K562 (cell line): ENCODE data around the gene SEMA5A. TPM values are rescaled to one million over a fixed set of nuclear protein-coding genes. Genes with fewer than 3 reads are reported as not detected.

Source experiments
- ATAC-seq: fragments of 200-7000 bp; cut with Tn5 transposase; 3 replicates; pipeline ENCODE4 v1.9.1; 2020; ENCODE audit warnings: moderate library complexity
- BruUV-seq: library from RNA; stranded (reverse); fragments of 400-500 nt; replicated peaks from 2 replicates; lab custom pipeline; 2021; lab: Mats Ljungman, UMichigan
- CTCF ChIA-PET: fragments of 300-600 bp; formaldehyde crosslinking; extraction: SDS; loops from one replicate; lab custom pipeline; 2021; ENCODE audit warnings: low intra/inter-chr PET ratio; lab: Yijun Ruan, JAX
- POLR2A ChIA-PET: fragments of 300-600, 350-650 bp; sonication (Branson Sonifier 250); formaldehyde crosslinking; extraction: SDS; loops from one replicate; lab custom pipeline; 2021; ENCODE audit warnings: antibody characterized with exemption, inconsistent platforms; lab: Yijun Ruan, JAX
- DNase-seq, 4 experiments: peaks; one replicate each; pipeline versions ENCODE4 v3.0.0 to v3.0.0-alpha.2; 2011 to 2018; ENCODE audit warnings: low spot score in 3 of 4, mixed read lengths in 3 of 4; ENCODE audit errors: extremely low read depth in 1 of 4
- FAIRE-seq: peaks from 2 replicates; lab custom pipeline; 2011; peaks lifted over from hg19 to GRCh38; lab: Jason Lieb, UNC
- H2AFZ ChIP-seq: 2 replicates; pipeline ENCODE4 v1.6.0; 2011; ENCODE audit warnings: low read depth, low read length, control low read depth, inconsistent platforms
- H3K27ac ChIP-seq: fragments of 200-600 bp; 3 replicates; pipeline ENCODE4 v1.8.0; 2011; ENCODE audit warnings: low read depth, mild to moderate bottlenecking, control low read depth, inconsistent platforms, low read length, moderate library complexity, mixed read lengths; ENCODE audit errors: extremely low read depth
- H3K27me3 ChIP-seq, 2 experiments: fragments of 300-600 bp in 1 of 2; 2 replicates in 1 of 2; 3 replicates in 1 of 2; pipeline versions ENCODE4 v1.6.0 to v1.8.0; 2011; ENCODE audit warnings: inconsistent platforms in 2 of 2, low read length in 2 of 2, mild to moderate bottlenecking in 1 of 2, mixed read lengths in 1 of 2, moderate library complexity in 1 of 2; ENCODE audit not compliant: control insufficient read depth in 2 of 2, insufficient read depth in 2 of 2
- H3K36me3 ChIP-seq: fragments of 300-600 bp; 3 replicates; pipeline ENCODE4 v1.8.0; 2011; ENCODE audit warnings: mild to moderate bottlenecking, low read length, inconsistent platforms; ENCODE audit not compliant: control insufficient read depth, insufficient read depth
- H3K4me1 ChIP-seq, 2 experiments: fragments of 200-600 bp in 1 of 2; replicated peaks in 1 of 2; 2 replicates in 1 of 2; 3 replicates in 1 of 2; pipeline versions ENCODE4 v1.5.1 to v1.8.0; 2011; ENCODE audit warnings: inconsistent platforms in 2 of 2, low read length in 2 of 2, mild to moderate bottlenecking in 1 of 2, mixed read lengths in 1 of 2, moderate library complexity in 1 of 2; ENCODE audit not compliant: control insufficient read depth in 2 of 2, insufficient read depth in 2 of 2
- H3K4me2 ChIP-seq: 2 replicates; pipeline ENCODE4 v1.6.1; 2011; ENCODE audit warnings: low read length, control low read depth, inconsistent platforms, mixed read lengths; ENCODE audit not compliant: insufficient read depth
- H3K4me3 ChIP-seq: fragments of 200-600 bp; sonication (generic), shearing (Covaris generic); 2 replicates; pipeline ENCODE4 v1.5.1; 2016; ENCODE audit warnings: control low read depth, inconsistent platforms
- H3K79me2 ChIP-seq: fragments of 200-600 bp; 3 replicates; pipeline ENCODE4 v1.8.0; 2011; ENCODE audit warnings: low read length, inconsistent platforms; ENCODE audit not compliant: control insufficient read depth, insufficient read depth
- H3K9ac ChIP-seq, 2 experiments: 2 replicates each; pipeline versions ENCODE4 v1.6.0 to v1.6.1; 2011; ENCODE audit warnings: low read depth in 2 of 2, low read length in 2 of 2, control low read depth in 1 of 2, inconsistent platforms in 1 of 2, mild to moderate bottlenecking in 1 of 2, mixed read lengths in 1 of 2; ENCODE audit not compliant: insufficient read depth in 1 of 2
- H3K9me1 ChIP-seq: one replicate; pipeline ENCODE4 v1.6.0; 2011; ENCODE audit warnings: inconsistent platforms, mild to moderate bottlenecking, low read length, moderate library complexity; ENCODE audit not compliant: control insufficient read depth, insufficient read depth
- H3K9me3 ChIP-seq: replicated peaks from 2 replicates; pipeline ENCODE4 v1.5.1; 2011; ENCODE audit warnings: low read depth, low read length, inconsistent platforms; ENCODE audit not compliant: control insufficient read depth, insufficient read depth
- H4K20me1 ChIP-seq: replicated peaks from 2 replicates; pipeline ENCODE4 v1.6.1; 2011; ENCODE audit warnings: low read length, inconsistent platforms, mixed read lengths; ENCODE audit not compliant: control insufficient read depth, insufficient read depth
- CHD2 ChIP-seq: IDR thresholded peaks from 2 replicates; pipeline ENCODE4 v1.6.1; 2011; ENCODE audit warnings: low read depth, low read length
- ELF1 ChIP-seq: fragments of 200-800 bp; sonication (Bioruptor generic); IDR thresholded peaks from 2 replicates; pipeline ENCODE4 v1.6.1; 2016; ENCODE audit warnings: missing genetic modification characterization, missing compliant biosample characterization
- KDM4B ChIP-seq, 2 experiments: fragments of 450-650 bp in 1 of 2; sonication (generic) in 1 of 2; IDR thresholded peaks; 2 replicates each; pipeline ENCODE4 v1.6.1; 2016 to 2017; ENCODE audit warnings: borderline replicate concordance in 2 of 2, antibody characterized with exemption in 1 of 2, low read depth in 1 of 2, mild to moderate bottlenecking in 1 of 2
- MTA1 ChIP-seq: fragments of 450-650 bp; IDR thresholded peaks from 2 replicates; pipeline ENCODE4 v1.6.1; 2017; ENCODE audit warnings: borderline replicate concordance
- RAD21 ChIP-seq, 2 experiments: fragments of 250-450 bp in 1 of 2; fragments of 450-650 bp in 1 of 2; sonication (Bioruptor Pico) in 1 of 2; formaldehyde crosslinking in 1 of 2; IDR thresholded peaks in 1 of 2; conservative IDR thresholded peaks in 1 of 2; 2 replicates each; pipeline versions ENCODE4 v1.4.0 to v1.8.0; 2020 to 2022; ENCODE audit warnings: mild to moderate bottlenecking in 2 of 2, moderate library complexity in 1 of 2
- TCF3 ChIP-seq: sonication (generic); formaldehyde crosslinking; IDR thresholded peaks from 2 replicates; pipeline ENCODE4 v1.4.0; 2020; ENCODE audit warnings: mild to moderate bottlenecking, missing genetic modification reagents
- ZC3H8 ChIP-seq: fragments of 450-650 bp; IDR thresholded peaks from 2 replicates; pipeline ENCODE4 v1.6.1; 2017
- WGBS: fragments of 100-300 bp; shearing (Covaris generic); methylation state at CpG from one replicate; pipeline ENCODE4 v1.1.6; 2016; ENCODE audit warnings: low coverage, mixed read lengths; ENCODE audit not compliant: insufficient coverage; ENCODE audit errors: missing lambda C conversion rate; 5-methylcytosine and 5-hydroxymethylcytosine counted together
- in situ Hi-C: fragments of 300-500 bp; cut with MboI; formaldehyde crosslinking; loops from 4 replicates; pipeline ENCODE4 v1.15.0; 2018; ENCODE audit warnings: inconsistent platforms, mixed read lengths
- intact Hi-C: fragments of 100-400 bp; cut with micrococcal nuclease; formaldehyde crosslinking; loops from 2 replicates; pipeline ENCODE4 v1.14.2; 2022
- polyA plus RNA-seq, 8 experiments: library from polyadenylated mRNA; depleted of rRNA in 4 of 8; stranded (reverse) in 5 of 8; unstranded in 3 of 8; fragments of >200 nt; fragmentation: Nextera tagmentation in 2 of 8; fragmentation: Illumina TruSeq in 1 of 8; extraction: Ambion mirVana in 2 of 8; extraction: Trizol in 1 of 8; gene quantifications; 2 replicates each; pipeline versions ENCODE4 v1.2.1 to v1.2.3, GENCODE V29; 2011 to 2014; ENCODE audit warnings: inconsistent platforms in 1 of 8, missing spikeins in 1 of 8
- total RNA-seq, 7 experiments: library from RNA; depleted of rRNA in 6 of 7; stranded (reverse); fragments of >200 nt in 6 of 7; fragmentation: Illumina TruSeq in 2 of 7; extraction: Trizol in 2 of 7; gene quantifications; 2 replicates each; pipeline versions ENCODE4 v1.2.1 to v1.2.3, GENCODE V29; 2011 to 2021; ENCODE audit warnings: low replicate concordance in 1 of 7
- TF ChIP-seq, protein P1 (sequence below), 2 experiments: fragments of 450-650 bp in 1 of 2; sonication (generic) in 1 of 2; formaldehyde crosslinking in 1 of 2; IDR thresholded peaks; 2 replicates each; pipeline versions ENCODE4 v1.7.1 to v1.9.0; 2016 to 2022; ENCODE audit warnings: inconsistent platforms in 1 of 2, mild to moderate bottlenecking in 1 of 2, missing genetic modification reagents in 1 of 2

The SEMA5A gene
- total and polyA plus RNA-seq, 9 of the 15 experiments (the other 6 are each of a cell fraction or from before 2014, with no cell fraction given): 0.02 TPM; not detected in 8

GRCh38 chr5:9567039-9567438, 21.2 kb upstream of the SEMA5A start:
- CTCF ChIA-PET: no interaction called here
- no peak overlapping the region for H2AFZ ChIP-seq
- intact Hi-C loops (no loop called here), in situ Hi-C loops (no loop called here)
- BruUV-seq: no TSS peak
- no peaks in the 10 kb centered on the region for H3K27me3 ChIP-seq
- no peaks in the 10 kb centered on the region for H3K9me1 ChIP-seq
- no peaks in the 10 kb centered on the region for H3K79me2 ChIP-seq
- no peaks in the 10 kb centered on the region for H4K20me1 ChIP-seq
- H3K4me3 ChIP-seq: no peak overlapping the region
- POLR2A ChIA-PET: interaction anchor here (1.5 kb wide), 1 partner anchor 19 kb away, joined by 3 read pairs; no protein-coding TSS in a partner anchor
- ATAC-seq (no peak), DNase-seq (no peak), FAIRE-seq (no peak)
- H3K4me1 ChIP-seq: no peaks in the 10 kb centered on the region
- no peak overlapping the region for H3K9ac ChIP-seq
- no peak overlapping the region for H3K27ac ChIP-seq
- TF ChIP-seq TCF3 (CRISPR knock-in tag) (no peak), CHD2 (no peak), MTA1 (no peak)
- no peak overlapping the region for H3K4me2 ChIP-seq
- no peaks in the 10 kb centered on the region for H3K36me3 ChIP-seq
- no peaks in the 10 kb centered on the region for H3K9me3 ChIP-seq

DNA sequence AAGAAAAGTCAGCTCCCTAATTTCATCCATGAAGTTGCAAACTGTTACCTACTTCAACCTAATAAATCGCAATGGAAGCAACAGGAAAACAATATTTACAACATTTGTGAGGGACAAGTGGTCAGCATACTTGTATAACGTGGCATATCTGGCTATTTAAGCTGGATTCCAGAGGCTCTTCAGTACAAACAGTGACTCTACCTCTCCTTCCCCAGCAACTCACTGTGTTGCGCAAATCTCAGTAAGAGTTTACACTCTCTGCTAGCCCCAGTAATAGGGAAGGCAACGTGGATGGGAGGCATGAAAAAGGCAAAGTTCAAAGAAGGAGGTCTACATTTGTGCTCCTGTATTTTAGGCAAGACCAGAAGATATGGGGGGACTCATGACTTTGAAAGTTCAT, 18.9 kb upstream of the SEMA5A start:
- Histone ChIP-seq H3K27me3 (no peaks in the 10 kb centered on the region), H3K79me2 (no peaks in the 10 kb centered on the region), H3K36me3 (no peaks in the 10 kb centered on the region), H4K20me1 (no peaks in the 10 kb centered on the region), H3K4me3 (no peak overlapping the region), H3K9me1 (no peaks in the 10 kb centered on the region), H3K9ac (no peak overlapping the region), H3K4me1 (no peaks in the 10 kb centered on the region), H3K9me3 (no peaks in the 10 kb centered on the region), H3K4me2 (no peak overlapping the region), H3K27ac (no peak overlapping the region), H2AFZ (no peak overlapping the region)
- 0% methylated on average over 4 of the region's 4 CpGs for WGBS
- DNase-seq: no peak
- FAIRE-seq: no peak
- ChIA-PET CTCF (no interaction called here), POLR2A (no interaction called here)
- no TSS peak for BruUV-seq
- in situ Hi-C loops: no loop called here
- ATAC-seq: no peak
- intact Hi-C loops: no loop called here
- TF ChIP-seq, protein P1, sequence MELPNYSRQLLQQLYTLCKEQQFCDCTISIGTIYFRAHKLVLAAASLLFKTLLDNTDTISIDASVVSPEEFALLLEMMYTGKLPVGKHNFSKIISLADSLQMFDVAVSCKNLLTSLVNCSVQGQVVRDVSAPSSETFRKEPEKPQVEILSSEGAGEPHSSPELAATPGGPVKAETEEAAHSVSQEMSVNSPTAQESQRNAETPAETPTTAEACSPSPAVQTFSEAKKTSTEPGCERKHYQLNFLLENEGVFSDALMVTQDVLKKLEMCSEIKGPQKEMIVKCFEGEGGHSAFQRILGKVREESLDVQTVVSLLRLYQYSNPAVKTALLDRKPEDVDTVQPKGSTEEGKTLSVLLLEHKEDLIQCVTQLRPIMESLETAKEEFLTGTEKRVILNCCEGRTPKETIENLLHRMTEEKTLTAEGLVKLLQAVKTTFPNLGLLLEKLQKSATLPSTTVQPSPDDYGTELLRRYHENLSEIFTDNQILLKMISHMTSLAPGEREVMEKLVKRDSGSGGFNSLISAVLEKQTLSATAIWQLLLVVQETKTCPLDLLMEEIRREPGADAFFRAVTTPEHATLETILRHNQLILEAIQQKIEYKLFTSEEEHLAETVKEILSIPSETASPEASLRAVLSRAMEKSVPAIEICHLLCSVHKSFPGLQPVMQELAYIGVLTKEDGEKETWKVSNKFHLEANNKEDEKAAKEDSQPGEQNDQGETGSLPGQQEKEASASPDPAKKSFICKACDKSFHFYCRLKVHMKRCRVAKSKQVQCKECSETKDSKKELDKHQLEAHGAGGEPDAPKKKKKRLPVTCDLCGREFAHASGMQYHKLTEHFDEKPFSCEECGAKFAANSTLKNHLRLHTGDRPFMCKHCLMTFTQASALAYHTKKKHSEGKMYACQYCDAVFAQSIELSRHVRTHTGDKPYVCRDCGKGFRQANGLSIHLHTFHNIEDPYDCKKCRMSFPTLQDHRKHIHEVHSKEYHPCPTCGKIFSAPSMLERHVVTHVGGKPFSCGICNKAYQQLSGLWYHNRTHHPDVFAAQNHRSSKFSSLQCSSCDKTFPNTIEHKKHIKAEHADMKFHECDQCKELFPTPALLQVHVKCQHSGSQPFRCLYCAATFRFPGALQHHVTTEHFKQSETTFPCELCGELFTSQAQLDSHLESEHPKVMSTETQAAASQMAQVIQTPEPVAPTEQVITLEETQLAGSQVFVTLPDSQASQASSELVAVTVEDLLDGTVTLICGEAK (IDR thresholded peaks at IDR 0.05): no peak
- TF ChIP-seq, protein P1 (CRISPR knock-in tag; IDR thresholded peaks at IDR 0.05): no peak
- TF ChIP-seq KDM4B (IDR thresholded peaks at IDR 0.05; ENCODE audit: borderline replicate concordance in 2 of 2, low read depth in 1 of 2) (no peak), RAD21 (CRISPR knock-in tag; conservative IDR thresholded peaks at IDR 0.05 in 1 of 2, IDR thresholded peaks at IDR 0.05 in 1 of 2) (no peak), ELF1 (tag) (no peak), ZC3H8 (no peak)
